ENCODE results near the gene RARRES1. TPM values are rescaled to one million over a fixed set of nuclear protein-coding genes. Genes with fewer than 3 reads are reported as not detected.

RARRES1 gene
- total RNA-seq = 1.3 and 4.8 TPM in 2 replicates

DNA sequence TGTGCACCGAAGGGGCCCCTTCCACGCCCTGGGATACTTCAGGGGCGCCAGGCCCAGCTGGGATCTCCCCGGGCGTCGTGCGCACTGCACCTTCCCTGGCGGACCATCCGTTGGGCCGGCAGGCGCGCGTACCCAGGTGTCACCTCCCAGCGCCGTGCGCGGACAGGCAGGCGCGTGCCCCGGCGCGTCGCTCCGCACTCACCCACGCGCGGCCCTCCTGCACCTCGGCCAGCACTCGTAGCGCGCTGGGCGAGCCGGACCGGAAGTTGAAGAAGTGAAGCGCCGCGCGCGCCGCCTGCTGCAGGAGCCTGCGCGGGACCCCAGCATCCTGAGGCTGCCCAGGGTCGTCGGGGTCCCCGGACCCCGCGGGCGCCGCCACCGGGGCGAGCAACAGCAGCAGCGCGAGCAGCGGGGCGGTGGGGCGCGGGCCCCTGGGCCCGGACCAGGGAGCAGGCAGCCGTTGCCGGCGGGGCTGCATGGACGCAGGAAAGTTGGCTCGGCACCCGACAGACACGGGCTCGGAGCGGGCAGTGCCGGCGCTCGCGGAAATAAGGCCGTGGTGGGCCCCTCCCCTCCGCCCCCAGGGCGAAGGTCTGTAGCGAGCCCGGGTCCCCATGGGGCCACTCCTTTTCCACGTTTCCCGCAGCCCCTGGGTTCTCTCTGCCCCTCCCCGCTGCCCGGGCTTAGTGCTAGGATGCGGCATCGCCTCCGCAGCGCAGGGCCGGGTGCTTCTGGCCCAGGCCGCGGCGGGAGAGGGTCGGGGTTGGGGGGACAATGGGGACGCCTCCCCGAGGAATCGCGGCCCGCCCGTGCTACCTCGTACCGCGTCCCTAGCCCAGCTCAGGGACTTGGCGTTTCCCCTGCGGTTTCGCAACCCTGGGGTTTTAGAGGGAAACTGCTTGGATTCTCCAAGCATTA, at the start of gene RARRES1:
RARRES1 (minus strand) TSS at position 520 of the 918 bp plus-strand sequence; CDS start at position 478, 42 bp downstream.
- no peak for DNase-seq (ENCODE audit: extremely low read depth, low read depth, low spot score)

GRCh38 chr3:158781849-158782248, 49.6 kb upstream of the RARRES1 start:
- no peak for DNase-seq (ENCODE audit: extremely low read depth, low read depth, low spot score)

- DNase-seq (ENCODE audit: extremely low read depth, low read depth, low spot score) = no peak
Observed at GRCh38 chr3:158781191-158781590, 48.9 kb upstream of the RARRES1 start.

GRCh38 chr3:158780766-158781165, 48.5 kb upstream of the RARRES1 start:
- no peak for DNase-seq (ENCODE audit: extremely low read depth, low read depth, low spot score)

DNA sequence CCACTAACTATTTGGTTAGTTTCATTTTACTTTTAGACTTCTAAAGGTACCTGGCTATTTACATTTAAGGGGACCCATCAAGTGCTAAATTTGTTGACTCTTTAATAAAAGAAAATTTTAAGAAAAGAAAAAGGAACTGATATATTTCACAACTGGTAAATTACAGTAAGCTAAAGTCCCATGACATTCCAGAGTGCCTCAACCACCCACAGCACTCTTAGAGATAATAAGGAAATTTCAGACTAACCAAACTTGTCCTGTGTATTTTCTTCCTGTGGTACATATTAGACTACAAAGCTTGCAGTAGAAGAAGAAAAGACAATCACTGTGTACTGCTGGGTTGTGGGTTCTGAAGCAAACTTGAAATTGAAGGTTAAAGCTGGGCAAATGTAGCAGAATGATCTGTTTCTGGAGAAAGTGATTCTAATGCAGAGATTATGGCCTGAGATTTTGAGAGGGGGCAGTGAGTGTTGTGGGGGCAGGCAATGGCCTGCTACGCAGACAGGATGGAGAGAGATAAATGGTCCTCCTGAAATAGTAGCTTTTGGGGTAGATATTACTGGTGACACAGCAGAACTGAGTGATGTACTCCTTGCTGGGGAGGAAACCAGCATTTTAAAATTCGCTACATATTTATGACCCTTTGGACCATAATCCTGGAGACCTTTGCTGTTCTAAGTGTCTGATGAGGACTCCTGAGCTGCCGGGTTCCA, 45.1 kb upstream of the RARRES1 start:
- no peak for DNase-seq (ENCODE audit: extremely low read depth, low read depth, low spot score)

DNA sequence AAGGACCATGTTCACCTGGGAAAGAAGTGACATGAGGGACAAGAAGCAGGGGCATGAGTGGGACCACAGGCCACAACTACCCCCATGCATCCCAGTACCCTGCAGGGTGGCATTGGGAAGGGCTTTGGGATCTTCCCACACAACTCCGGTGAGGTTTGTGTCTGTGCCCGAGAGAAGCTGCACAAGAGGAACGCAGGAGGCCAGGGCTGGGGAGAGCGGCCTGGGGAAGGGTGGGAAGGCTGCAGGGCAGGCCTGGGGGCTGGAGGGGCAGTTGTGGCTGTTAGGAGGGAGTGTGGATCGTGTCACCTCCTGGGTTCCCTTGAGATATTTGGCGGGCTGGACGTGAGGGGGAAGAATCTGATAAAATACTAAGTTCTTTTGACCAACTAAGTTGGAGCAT, 44.3 kb upstream of the RARRES1 start:
- DNase-seq (ENCODE audit: extremely low read depth, low read depth, low spot score) = no peak

DNA sequence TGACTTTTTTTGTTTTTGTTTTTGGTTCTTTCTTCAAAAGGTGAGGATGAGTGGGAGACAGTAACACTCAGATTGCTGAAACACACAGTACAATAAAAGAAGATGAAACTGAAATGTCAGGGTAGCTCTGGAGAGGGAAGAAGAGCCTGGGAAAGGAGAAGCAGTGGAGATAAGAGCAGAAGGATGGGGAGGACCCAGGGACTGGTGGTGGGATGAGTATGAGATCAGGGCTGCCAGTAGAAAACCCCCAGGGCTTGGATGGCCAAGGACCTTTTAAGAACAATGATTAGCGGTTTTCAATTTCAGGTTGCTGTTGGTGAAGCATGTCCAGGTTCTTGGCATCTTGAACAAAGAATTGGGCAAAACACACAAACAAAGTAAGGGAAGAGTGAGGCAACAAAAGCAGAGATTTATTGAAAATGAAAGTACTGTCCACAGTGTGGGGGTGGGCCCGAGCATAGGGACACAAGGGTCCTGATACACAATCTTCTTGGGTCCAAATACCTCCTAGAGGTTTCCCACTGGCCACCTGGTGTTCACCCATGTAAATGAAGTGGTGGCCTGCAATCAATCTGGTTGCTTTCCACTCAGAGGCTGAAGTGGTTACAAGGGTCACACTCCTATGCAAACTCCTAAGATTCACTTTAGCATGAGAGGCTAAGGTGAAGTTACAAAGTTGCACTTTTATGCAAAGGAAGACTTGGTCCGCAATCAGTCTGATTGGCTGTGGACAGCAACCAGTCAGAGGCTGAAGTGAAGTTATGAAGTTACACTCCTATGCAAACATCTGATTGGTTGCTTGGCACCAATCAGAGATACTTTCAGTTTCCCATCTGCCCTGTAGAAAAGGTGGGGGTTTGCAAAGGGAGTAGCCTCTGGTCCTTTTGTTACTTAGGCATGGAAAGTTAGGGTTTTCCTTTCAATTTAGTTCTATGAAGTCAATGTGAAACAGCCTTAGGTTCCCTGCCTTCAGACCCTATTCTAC, 43.5 kb upstream of the RARRES1 start:
- DNase-seq (ENCODE audit: extremely low read depth, low read depth, low spot score) = no peak

DNA sequence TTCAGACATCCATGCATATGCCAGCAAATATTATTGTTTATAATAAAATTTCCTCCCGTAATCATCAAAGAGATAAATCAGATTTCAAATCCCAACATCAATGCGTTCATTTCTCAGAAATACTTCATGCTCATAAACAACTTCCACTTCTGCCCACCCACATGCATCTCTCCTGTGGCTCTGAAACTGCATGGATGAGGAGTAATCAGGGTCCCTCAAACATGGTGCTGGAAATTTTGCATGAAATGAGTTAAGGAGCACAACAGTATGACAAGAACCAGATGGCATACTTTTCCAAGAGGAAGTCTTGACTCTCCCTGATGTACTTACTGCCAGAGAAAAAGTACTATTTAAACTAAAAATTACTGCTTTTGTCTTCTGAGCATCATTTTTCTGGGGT, 42.7 kb upstream of the RARRES1 start:
- no peak for DNase-seq (ENCODE audit: extremely low read depth, low read depth, low spot score)

- no peak for DNase-seq (ENCODE audit: extremely low read depth, low read depth, low spot score)
Observed at GRCh38 chr3:158773845-158774830, 41.9 kb upstream of the RARRES1 start.

GRCh38 chr3:158773166-158773565, 40.9 kb upstream of the RARRES1 start:
- no peak for DNase-seq (ENCODE audit: extremely low read depth, low read depth, low spot score)

- no peak for DNase-seq (ENCODE audit: extremely low read depth, low read depth, low spot score)
Observed at GRCh38 chr3:158771982-158772381, 39.7 kb upstream of the RARRES1 start.

DNA sequence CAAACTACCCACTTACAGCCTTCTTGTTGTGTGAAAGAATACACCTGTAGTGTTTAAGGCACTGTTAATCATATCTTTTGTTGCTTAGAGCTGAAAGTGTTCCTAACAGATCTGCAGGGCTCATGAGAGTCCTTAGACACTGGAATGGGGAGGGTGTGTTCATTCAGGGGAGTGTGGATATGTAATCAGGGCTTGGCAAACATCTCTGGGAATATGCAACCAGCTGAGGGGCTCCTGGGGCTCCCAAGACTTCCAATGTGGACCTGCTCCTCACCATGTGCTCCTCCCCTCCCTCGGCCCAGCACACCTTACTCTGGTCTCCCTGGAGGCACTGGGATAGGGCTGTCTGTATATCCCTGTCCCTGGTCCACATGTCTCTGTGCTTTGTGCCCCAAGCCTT, 39.3 kb upstream of the RARRES1 start:
- DNase-seq (ENCODE audit: extremely low read depth, low read depth, low spot score) = no peak

DNA sequence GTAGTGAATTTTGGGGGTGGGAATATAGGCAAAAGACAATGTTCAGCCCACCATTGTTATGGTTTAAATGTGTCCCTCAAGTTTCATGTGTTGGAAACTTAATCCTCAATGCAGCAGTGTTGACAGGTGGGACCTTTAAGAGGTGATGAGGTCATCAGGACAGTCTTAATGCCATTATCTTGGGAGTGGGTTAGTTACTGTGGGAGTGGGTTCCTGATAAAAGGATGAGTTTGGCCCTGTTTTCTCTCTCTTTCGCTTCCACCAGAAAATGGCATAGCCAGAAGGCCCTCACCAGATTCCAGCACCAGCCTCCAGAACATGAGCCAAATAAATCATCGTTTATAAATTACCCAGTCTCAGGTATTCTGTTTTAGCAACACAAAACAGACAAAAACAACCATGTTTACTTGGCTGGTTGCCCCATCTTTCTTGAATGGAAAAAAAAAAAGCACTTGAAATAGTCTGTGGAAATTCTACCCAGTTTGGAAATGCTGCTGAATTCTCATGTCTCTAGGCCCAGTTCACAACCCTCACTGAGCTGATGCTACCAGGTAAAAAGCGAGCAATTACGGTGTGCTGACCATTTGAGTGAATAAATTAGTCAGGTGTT, 38.6 kb upstream of the RARRES1 start:
- no peak for DNase-seq (ENCODE audit: extremely low read depth, low read depth, low spot score)

DNA sequence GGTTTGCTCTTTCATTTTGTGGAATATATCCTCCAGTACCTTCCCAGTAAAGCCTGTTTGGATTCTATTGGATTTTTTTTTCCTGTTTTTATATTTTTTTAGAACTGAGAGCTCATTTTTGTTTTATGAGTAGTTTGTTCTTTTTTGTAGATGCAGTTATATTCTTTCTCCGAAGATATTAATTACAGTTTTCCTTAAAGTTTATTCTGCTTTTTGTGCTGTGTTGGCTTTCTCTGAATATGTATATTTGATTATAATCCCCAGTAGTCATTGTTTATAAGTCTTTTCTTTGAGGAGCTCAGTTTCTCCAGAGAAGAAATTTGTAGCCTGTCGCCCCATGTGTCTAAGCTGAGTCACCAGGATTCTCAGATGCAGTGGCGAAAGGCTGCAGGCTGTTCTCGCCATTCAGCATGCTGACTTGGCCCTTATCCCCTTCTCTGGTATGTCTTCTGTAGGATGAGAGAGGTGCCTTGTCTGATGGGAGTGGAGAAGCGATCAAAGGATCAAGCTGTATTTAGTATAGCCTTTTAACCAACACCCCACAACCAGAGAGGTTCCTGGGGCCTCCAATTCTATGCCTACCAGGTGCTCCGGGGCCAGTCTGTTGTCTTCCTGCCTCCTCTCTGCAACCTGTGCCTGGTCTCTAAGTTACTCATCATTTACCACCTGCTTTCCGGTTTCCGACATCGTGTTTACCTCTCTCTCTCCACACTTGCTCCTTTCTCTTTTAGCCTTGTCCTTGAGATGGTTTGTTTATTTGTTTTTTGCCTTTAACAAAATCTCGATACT, 37.9 kb upstream of the RARRES1 start:
- DNase-seq (ENCODE audit: extremely low read depth, low read depth, low spot score) = no peak

DNA sequence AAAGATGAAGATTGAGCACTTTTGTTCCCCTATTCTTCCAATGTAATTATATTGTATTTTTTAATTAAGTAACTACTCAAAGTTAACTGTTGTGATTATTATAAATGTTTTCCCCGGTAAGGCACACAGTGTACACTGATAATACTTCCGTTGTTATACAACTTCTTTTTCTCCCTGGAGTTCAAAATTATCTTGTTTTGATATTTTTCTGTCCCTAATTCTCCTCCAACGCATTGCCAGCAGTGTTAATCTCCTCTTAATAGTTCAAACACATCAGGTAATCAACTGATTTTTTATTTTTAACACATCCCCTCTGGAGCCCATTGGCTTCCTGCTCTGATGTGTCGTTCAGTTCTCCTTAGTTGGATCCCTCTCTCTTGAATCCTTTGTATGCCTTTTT, 37.3 kb upstream of the RARRES1 start:
- DNase-seq (ENCODE audit: extremely low read depth, low read depth, low spot score) = no peak

DNA sequence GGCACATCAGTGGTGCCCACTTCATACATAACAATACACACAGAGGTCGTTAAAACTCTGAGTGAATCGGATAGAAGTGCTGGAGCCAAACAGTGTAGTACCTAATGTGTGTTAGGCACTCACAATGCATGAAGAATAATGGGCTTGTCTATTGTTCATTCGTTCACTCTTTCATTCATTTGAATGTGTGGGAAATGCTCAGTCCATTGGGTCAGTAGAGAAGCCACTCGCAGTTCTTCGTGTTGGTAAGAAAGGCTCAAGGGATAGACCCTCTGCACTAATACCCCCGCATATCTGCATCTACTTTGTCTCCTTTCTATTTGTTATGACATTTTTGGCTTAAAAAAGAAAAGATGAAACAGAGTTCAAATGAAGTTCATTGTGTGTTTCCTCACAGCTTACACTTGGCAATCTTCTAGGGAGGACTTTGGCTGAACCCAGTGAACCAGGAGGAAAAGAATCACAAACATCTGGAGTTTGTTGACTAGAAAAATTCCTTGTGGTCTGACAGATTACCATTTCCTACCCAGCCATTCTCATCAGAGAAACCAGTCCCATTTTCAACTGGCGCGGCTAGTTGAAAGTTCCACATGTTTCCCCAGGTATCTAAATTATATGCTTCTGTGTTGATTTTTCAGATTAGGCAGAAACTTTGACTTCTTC, 36.8 kb upstream of the RARRES1 start:
- peak; percentile 69 for DNase-seq (ENCODE audit: extremely low read depth, low read depth, low spot score)

GRCh38 chr3:158768361-158768787, 36.1 kb upstream of the RARRES1 start:
- no peak for DNase-seq (ENCODE audit: extremely low read depth, low read depth, low spot score)

DNA sequence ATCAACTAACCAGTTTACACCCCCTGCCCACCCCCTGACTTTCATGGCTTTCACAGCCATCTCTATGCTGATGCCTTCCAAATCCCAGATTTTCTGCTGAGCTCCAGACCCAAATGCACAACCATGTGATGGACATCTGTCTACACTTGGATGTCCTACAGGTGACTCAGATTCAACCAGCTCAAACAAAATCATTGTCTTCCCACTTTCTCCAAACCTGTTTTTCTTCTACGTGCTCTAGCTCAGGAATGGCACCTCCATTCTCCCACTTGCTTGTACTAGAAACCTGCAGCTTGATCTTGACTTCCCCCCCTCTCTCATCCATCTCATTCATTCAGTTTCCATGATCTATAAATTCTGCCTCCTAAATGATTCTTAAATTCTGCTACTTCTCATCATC, 34.1 kb upstream of the RARRES1 start:
- no peak for DNase-seq (ENCODE audit: extremely low read depth, low read depth, low spot score)
